Renal cortex interstitium (tissue), 11 donors: ENCODE data around the gene CD37. TPM values are rescaled to one million over a fixed set of nuclear protein-coding genes. Genes with fewer than 3 reads are reported as not detected.
"Not testable (repeated sequence)": the region's sequence is repeated elsewhere in the genome, so short reads cannot be mapped to it uniquely, and the experiment has no call there.

Source experiments
- DNase-seq, 11 donors: peaks; one replicate each; pipeline ENCODE4 v3.0.0-alpha.2; 2013; ENCODE audit warnings: low read depth in 9 of 11, low spot score in 4 of 11; ENCODE audit errors: extremely low read depth in 1 of 11
- polyA plus RNA-seq, 3 donors: library from polyadenylated mRNA; unstranded; fragments of 120-200 nt; gene quantifications; one replicate each; pipeline ENCODE4 v1.2.1, GENCODE V29; 2013; ENCODE audit not compliant: insufficient read length in 3 of 3

CD37 gene
- polyA plus RNA-seq, 3 donors: 34.0 to 49.0 (median 34.6) TPM

- no peak for DNase-seq
These were observed 10.2 kb upstream of the CD37 start, which contains the start of gene SLC6A16 for GRCh38 chr19:49324801-49325576. Gene SLC6A16, minus strand, starts transcription at chr19:49325191. Its CDS starts 13,844 bp downstream, at chr19:49311347.

- not testable (repeated sequence) for DNase-seq
These were observed 9.4 kb upstream of the CD37 start for GRCh38 chr19:49325756-49326155.

GRCh38 chr19:49326165-49326704 lies 9.0 kb upstream of the CD37 start:
- DNase-seq: no peak

- no peak for DNase-seq
These were observed 7.2 kb upstream of the CD37 start for GRCh38 chr19:49327878-49328544.

- no peak for DNase-seq
These were observed 6.5 kb upstream of the CD37 start for GRCh38 chr19:49328741-49329140.

- not testable (repeated sequence) for DNase-seq
These were observed 4.0 kb upstream of the CD37 start for GRCh38 chr19:49331187-49331586.

GRCh38 chr19:49331616-49332055 lies 3.6 kb upstream of the CD37 start:
- DNase-seq: peak in 2 of 11 donors; percentile 56 to 58

GRCh38 chr19:49332691-49333417 lies 2.4 kb upstream of the CD37 start:
- DNase-seq: not testable (repeated sequence)

GRCh38 chr19:49333418-49333805 lies 1.8 kb upstream of the CD37 start:
- DNase-seq: no peak

- no peak for DNase-seq
These were observed 1.4 kb upstream of the CD37 start for GRCh38 chr19:49333811-49334288.

- DNase-seq: no peak
These were observed 727 bp downstream of the CD37 start for GRCh38 chr19:49335784-49336481.

GRCh38 chr19:49336482-49337266 lies 1.5 kb downstream of the CD37 start:
- no peak for DNase-seq

- no peak for DNase-seq
These were observed 2.2 kb downstream of the CD37 start for GRCh38 chr19:49337267-49338022.

GRCh38 chr19:49338023-49338677 lies 2.9 kb downstream of the CD37 start:
- no peak for DNase-seq

- peak in 7 of 11 donors; percentile 59 to 83 (median 74) for DNase-seq
These were observed 3.6 kb downstream of the CD37 start for GRCh38 chr19:49338691-49339300.

GRCh38 chr19:49339301-49340068 lies 4.3 kb downstream of the CD37 start:
- DNase-seq: peak; percentile 77 to 92 (median 87)
